Chondrocyte (in vitro differentiated cells): ENCODE data around the gene NOTCH2. TPM values are rescaled to one million over a fixed set of nuclear protein-coding genes. Genes with fewer than 3 reads are reported as not detected.

Experiments used
- DNase-seq: peaks from one replicate; pipeline ENCODE4 v3.0.0; 2021; ENCODE audit warnings: mixed read lengths, low spot score
- H3K27ac Mint-ChIP-seq: one replicate; pipeline ENCODE4 v1.8.0; 2021; ENCODE audit warnings: mild to moderate bottlenecking, moderate library complexity, mixed read lengths; ENCODE audit not compliant: unreplicated experiment
- H3K27me3 Mint-ChIP-seq: 2 replicates; pipeline ENCODE4 v1.8.0; 2021; ENCODE audit warnings: low read depth, mixed read lengths
- H3K36me3 Mint-ChIP-seq: 2 replicates; pipeline ENCODE4 v1.8.0; 2021; ENCODE audit warnings: low read depth, mixed read lengths
- H3K4me1 Mint-ChIP-seq: 2 replicates; pipeline ENCODE4 v1.8.0; 2021; ENCODE audit warnings: low read depth, mild to moderate bottlenecking, mixed read lengths
- H3K4me3 Mint-ChIP-seq: one replicate; pipeline ENCODE4 v1.8.0; 2021; ENCODE audit warnings: mild to moderate bottlenecking, moderate library complexity, mixed read lengths; ENCODE audit not compliant: unreplicated experiment
- H3K9me3 Mint-ChIP-seq: 2 replicates; pipeline ENCODE4 v1.8.0; 2021; ENCODE audit warnings: low read depth, mixed read lengths
- total RNA-seq: library from RNA; stranded (reverse); gene quantifications from 3 replicates; pipeline ENCODE4 v1.2.1, GENCODE V29; 2021
- TF ChIP-seq, protein P1 (sequence below): fragments of 200-600 bp; sonication (generic); IDR thresholded peaks from 2 replicates; pipeline ENCODE4 v1.5.0; 2021; ENCODE audit warnings: antibody characterized with exemption, mild to moderate bottlenecking, moderate library complexity

Gene NOTCH2
- total RNA-seq, 1 donor from 2014 or later = 195 TPM

DNA sequence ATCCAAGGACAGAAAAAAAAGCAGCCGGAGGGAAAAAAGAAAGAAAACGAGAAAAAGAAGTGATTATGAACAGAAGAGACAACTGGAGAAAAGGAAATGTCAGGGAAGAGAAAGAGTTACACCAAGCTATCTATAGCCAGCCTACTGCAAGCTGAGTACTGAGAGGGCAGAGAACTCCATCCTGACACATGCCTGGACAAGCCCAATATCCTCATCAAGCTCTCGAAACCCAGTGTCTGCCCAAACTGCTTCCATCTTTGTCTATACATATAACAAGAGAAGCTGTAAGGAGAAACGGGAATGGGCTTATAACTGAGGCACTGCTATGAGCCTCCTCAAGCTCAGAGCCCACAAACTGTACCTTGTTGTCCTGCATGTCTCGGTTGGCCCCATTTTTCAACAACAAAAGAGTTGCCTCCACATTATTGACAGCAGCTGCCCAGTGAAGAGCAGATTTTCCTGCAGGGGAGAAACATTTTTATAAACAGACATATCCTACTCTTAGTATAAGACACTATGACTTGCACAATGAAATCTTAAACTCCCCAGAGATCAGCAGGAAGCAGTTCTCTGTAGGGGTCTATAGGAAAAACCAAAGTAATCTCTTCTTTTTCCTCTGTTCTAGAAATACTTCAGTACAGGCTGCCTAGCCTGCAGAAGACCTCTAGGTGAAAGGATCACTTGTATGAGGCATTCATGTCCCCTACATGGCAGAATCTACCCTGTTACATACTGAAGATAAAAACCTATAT, 152.0 kb downstream of the NOTCH2 start:
- Mint-ChIP-seq H3K36me3 (peaks cover 78% of the 10 kb centered on the region), H3K27ac (peak overlapping the region; percentile 62), H3K4me3 (no peak overlapping the region), H3K27me3 (no peaks in the 10 kb centered on the region), H3K4me1 (peaks cover 13% of the 10 kb centered on the region), H3K9me3 (no peaks in the 10 kb centered on the region)
- no peak for DNase-seq
- TF ChIP-seq, protein P1, sequence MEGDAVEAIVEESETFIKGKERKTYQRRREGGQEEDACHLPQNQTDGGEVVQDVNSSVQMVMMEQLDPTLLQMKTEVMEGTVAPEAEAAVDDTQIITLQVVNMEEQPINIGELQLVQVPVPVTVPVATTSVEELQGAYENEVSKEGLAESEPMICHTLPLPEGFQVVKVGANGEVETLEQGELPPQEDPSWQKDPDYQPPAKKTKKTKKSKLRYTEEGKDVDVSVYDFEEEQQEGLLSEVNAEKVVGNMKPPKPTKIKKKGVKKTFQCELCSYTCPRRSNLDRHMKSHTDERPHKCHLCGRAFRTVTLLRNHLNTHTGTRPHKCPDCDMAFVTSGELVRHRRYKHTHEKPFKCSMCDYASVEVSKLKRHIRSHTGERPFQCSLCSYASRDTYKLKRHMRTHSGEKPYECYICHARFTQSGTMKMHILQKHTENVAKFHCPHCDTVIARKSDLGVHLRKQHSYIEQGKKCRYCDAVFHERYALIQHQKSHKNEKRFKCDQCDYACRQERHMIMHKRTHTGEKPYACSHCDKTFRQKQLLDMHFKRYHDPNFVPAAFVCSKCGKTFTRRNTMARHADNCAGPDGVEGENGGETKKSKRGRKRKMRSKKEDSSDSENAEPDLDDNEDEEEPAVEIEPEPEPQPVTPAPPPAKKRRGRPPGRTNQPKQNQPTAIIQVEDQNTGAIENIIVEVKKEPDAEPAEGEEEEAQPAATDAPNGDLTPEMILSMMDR = no peak

DNA sequence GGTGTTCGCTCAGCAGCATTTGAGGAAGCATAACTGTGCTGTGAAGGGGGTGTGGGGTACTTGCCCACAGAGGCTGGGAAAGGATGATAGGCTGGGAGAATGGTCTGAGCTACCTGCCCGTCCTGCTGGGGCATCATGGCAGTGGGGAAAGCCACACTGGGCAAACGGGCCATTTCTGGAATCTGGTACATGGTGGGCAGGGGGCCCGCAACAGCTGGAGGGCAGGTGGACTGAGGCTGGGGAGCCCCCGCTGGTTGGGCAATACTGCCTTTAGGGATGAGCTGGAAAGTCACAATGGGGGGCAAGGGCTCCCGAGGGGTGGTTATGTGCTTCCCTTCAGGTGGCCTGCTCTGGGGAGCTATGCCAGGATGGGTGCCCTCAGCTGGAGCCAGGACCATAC, 153.9 kb downstream of the NOTCH2 start:
- Mint-ChIP-seq H3K27ac (no peak overlapping the region), H3K36me3 (peaks cover 67% of the 10 kb centered on the region), H3K27me3 (no peaks in the 10 kb centered on the region), H3K4me3 (no peak overlapping the region), H3K4me1 (peaks cover 13% of the 10 kb centered on the region), H3K9me3 (no peaks in the 10 kb centered on the region)
- TF ChIP-seq, protein P1 = no peak
- no peak for DNase-seq

DNA sequence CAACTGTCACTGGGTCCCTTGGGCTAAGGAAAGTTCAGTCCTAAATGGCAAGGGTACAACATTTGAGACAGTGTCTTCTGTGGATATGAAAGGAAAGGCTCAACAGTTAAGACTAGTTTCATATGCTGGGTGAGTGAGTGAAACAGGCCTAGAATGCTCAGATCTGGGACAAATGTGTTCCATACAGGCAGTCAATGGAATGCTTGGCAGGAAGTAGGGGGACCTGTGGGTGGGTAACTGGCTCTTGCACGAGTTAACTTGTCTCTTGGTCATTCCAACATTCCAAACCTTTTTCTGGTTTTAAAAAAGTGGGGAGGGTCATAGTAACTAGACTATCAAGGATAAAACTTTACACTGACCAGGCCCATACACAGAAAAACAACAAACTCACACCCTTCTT, 155.4 kb downstream of the NOTCH2 start:
- DNase-seq = no peak

DNA sequence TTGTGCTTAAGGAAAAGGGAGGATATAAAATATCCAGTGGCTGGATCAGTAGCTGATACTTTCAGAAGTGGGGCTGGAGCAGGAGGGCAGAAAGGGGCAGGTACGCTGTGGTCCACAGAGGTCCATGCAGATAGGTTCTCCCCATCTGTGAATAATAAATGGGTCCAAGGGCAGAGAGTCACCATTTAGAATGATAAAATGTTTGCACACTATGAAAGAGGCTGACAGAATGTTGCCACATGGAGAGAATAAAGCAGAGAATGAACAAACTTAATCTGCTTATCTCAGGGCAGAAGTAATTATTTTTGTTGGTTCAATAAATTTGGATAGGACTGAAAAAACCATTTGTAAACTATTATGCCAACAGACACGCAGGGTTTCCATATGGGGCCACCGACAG, 156.5 kb downstream of the NOTCH2 start:
- no peaks in the 10 kb centered on the region for H3K9me3 Mint-ChIP-seq
- H3K27ac Mint-ChIP-seq = no peak overlapping the region
- TF ChIP-seq, protein P1 = no peak
- no peak for DNase-seq
- H3K4me1 Mint-ChIP-seq = peaks cover 13% of the 10 kb centered on the region
- H3K36me3 Mint-ChIP-seq = peaks cover 50% of the 10 kb centered on the region
- no peaks in the 10 kb centered on the region for H3K27me3 Mint-ChIP-seq
- H3K4me3 Mint-ChIP-seq = no peak overlapping the region

More for the DNA sequence above, 155.4 kb downstream of the NOTCH2 start:
- Mint-ChIP-seq H3K36me3 (peaks cover 58% of the 10 kb centered on the region), H3K27ac (no peak overlapping the region), H3K27me3 (no peaks in the 10 kb centered on the region), H3K4me1 (peaks cover 13% of the 10 kb centered on the region), H3K4me3 (no peak overlapping the region), H3K9me3 (no peaks in the 10 kb centered on the region)
- TF ChIP-seq, protein P1 = no peak

DNA sequence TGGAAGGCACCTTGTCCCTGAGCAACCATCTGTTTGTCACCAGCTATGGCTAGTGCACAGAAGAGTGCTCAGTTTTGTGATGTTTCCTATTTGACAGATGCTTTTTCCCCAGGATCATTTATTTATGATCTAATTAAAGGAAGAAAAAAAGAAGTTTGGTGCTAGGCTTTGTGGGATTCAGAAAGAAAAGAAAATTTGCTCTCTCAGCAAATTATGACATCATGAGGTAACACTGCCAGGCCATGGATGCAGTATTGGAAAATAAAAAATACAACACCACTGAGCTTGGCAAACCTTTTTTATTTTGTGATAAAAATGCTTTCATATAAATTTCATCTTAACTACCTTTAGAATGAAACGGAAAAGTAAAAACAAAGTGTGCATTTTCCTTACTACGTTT, 157.7 kb downstream of the NOTCH2 start:
- Mint-ChIP-seq H3K4me1 (peaks cover 9% of the 10 kb centered on the region), H3K27me3 (no peaks in the 10 kb centered on the region), H3K27ac (no peak overlapping the region), H3K36me3 (peaks cover 43% of the 10 kb centered on the region), H3K4me3 (no peak overlapping the region), H3K9me3 (no peaks in the 10 kb centered on the region)
- DNase-seq = no peak
- TF ChIP-seq, protein P1 = no peak
